ENCODE data around the gene OR5K4.

The OR5K4 gene

GRCh38 chr3:98341758-98342157 is 11.9 kb upstream of the OR5K4 start:
- Histone ChIP-seq H3K36me3 (ENCODE audit: control insufficient read depth, low read length) (no peaks in the 10 kb centered on the region), H3K4me1 (ENCODE audit: control insufficient read depth, low read length) (no peaks in the 10 kb centered on the region), H3K4me2 (ENCODE audit: low read length) (no peak overlapping the region), H3F3A (ENCODE audit: control insufficient read depth, insufficient read depth) (no peaks in the 10 kb centered on the region), H3K27ac (ENCODE audit: low read depth, low read length) (no peak overlapping the region), H3K27me3 (ENCODE audit: control insufficient read depth, low read length) (no peaks in the 10 kb centered on the region; the same call in 1 of the 2 replicates), H3K9me3 (ENCODE audit: control insufficient read depth, insufficient read depth, low read length) (no peaks in the 10 kb centered on the region), H3K79me2 (ENCODE audit: control insufficient read depth, low read length) (no peaks in the 10 kb centered on the region), H3K9me2 (replicated peaks; ENCODE audit: control insufficient read depth, low read length) (no peaks in the 10 kb centered on the region), H4K20me1 (ENCODE audit: control insufficient read depth, insufficient read depth, low read depth, low read length) (no peaks in the 10 kb centered on the region), H3K4me3 (ENCODE audit: low read length) (no peak overlapping the region)
- TF ChIP-seq CTCF (IDR thresholded peaks at IDR 0.05; ENCODE audit: low read depth, low read length, poor library complexity, severe bottlenecking) (no peak), EZH2phosphoT487 (IDR thresholded peaks at IDR 0.05; ENCODE audit: borderline replicate concordance, low read length) (no peak)

GRCh38 chr3:98343647-98344507 is 9.8 kb upstream of the OR5K4 start:
- Histone ChIP-seq H3K9me3 (ENCODE audit: control insufficient read depth, insufficient read depth, low read length) (no peaks in the 10 kb centered on the region), H3K4me1 (ENCODE audit: control insufficient read depth, low read length) (no peaks in the 10 kb centered on the region), H3K79me2 (ENCODE audit: control insufficient read depth, low read length) (no peaks in the 10 kb centered on the region), H3K4me3 (ENCODE audit: low read length) (no peak overlapping the region), H3F3A (ENCODE audit: control insufficient read depth, insufficient read depth) (no peaks in the 10 kb centered on the region), H3K27me3 (ENCODE audit: control insufficient read depth, low read length) (no peaks in the 10 kb centered on the region; the same call in 1 of the 2 replicates), H3K36me3 (ENCODE audit: control insufficient read depth, low read length) (no peaks in the 10 kb centered on the region), H3K27ac (ENCODE audit: low read depth, low read length) (no peak overlapping the region), H4K20me1 (ENCODE audit: control insufficient read depth, insufficient read depth, low read depth, low read length) (no peaks in the 10 kb centered on the region), H3K9me2 (replicated peaks; ENCODE audit: control insufficient read depth, low read length) (no peaks in the 10 kb centered on the region), H3K4me2 (ENCODE audit: low read length) (no peak overlapping the region)
- TF ChIP-seq CTCF (IDR thresholded peaks at IDR 0.05; ENCODE audit: low read depth, low read length, poor library complexity, severe bottlenecking) (peak; percentile 89), EZH2phosphoT487 (IDR thresholded peaks at IDR 0.05; ENCODE audit: borderline replicate concordance, low read length) (no peak)

- H3K4me1 ChIP-seq (ENCODE audit: control insufficient read depth, low read length): no peaks in the 10 kb centered on the region
- no peaks in the 10 kb centered on the region for H3K9me2 ChIP-seq (replicated peaks; ENCODE audit: control insufficient read depth, low read length)
- H3K79me2 ChIP-seq (ENCODE audit: control insufficient read depth, low read length): no peaks in the 10 kb centered on the region
- H3K36me3 ChIP-seq (ENCODE audit: control insufficient read depth, low read length): no peaks in the 10 kb centered on the region
- H3K4me2 ChIP-seq (ENCODE audit: low read length): no peak overlapping the region
- H3K4me3 ChIP-seq (ENCODE audit: low read length): no peak overlapping the region
- no peaks in the 10 kb centered on the region for H4K20me1 ChIP-seq (ENCODE audit: control insufficient read depth, insufficient read depth, low read depth, low read length)
- no peak overlapping the region for H3K27ac ChIP-seq (ENCODE audit: low read depth, low read length)
- H3K27me3 ChIP-seq (ENCODE audit: control insufficient read depth, low read length): peaks cover 6% of the 10 kb centered on the region; the same call in 1 of the 2 replicates
- TF ChIP-seq EZH2phosphoT487 (IDR thresholded peaks at IDR 0.05; ENCODE audit: borderline replicate concordance, low read length) (no peak), CTCF (IDR thresholded peaks at IDR 0.05; ENCODE audit: low read depth, low read length, poor library complexity, severe bottlenecking) (no peak)
- H3K9me3 ChIP-seq (ENCODE audit: control insufficient read depth, insufficient read depth, low read length): no peaks in the 10 kb centered on the region
- no peaks in the 10 kb centered on the region for H3F3A ChIP-seq (ENCODE audit: control insufficient read depth, insufficient read depth)
Observed at GRCh38 chr3:98350082-98350481, 3.6 kb upstream of the OR5K4 start.
